Body of pancreas (tissue), 4 donors: ENCODE data around the gene IQCE.

Experiments
- CTCF ChIP-seq, 7 experiments: fragments of 450-650 bp in 4 of 7; fragments of 200-600 bp in 3 of 7; sonication (generic) in 3 of 7; IDR thresholded peaks; one replicate each; pipeline ENCODE4 v1.5.1; 2016 to 2019; ENCODE audit warnings: antibody characterized with exemption in 7 of 7
- POLR2A ChIP-seq, 3 donors: fragments of 450-650 bp; IDR thresholded peaks; one replicate each; pipeline ENCODE4 v1.6.1; 2016; ENCODE audit warnings: antibody characterized with exemption in 3 of 3, mild to moderate bottlenecking in 2 of 3

GRCh38 chr7:2646336-2646679, 87.5 kb downstream of the IQCE start:
- TF ChIP-seq CTCF (IDR thresholded peaks at IDR 0.05) = no peak
- TF ChIP-seq POLR2A (IDR thresholded peaks at IDR 0.05) = no peak
